PC-3 (cell line): Measurements from ENCODE around the gene PLIN5.

ENCODE experiments used
- CTCF ChIP-seq: fragments of 300-600 bp; sonication (generic); conservative IDR thresholded peaks from 2 replicates; pipeline ENCODE4 v1.5.1; 2017; ENCODE audit warnings: antibody characterized with exemption, low read depth, mild to moderate bottlenecking, low read length
- EZH2 ChIP-seq: fragments of 300-600 bp; sonication (generic); IDR thresholded peaks from one replicate; pipeline ENCODE4 v1.6.1; 2017; ENCODE audit warnings: antibody characterized with exemption, mild to moderate bottlenecking, low read length; ENCODE audit not compliant: unreplicated experiment
- EZH2phosphoT487 ChIP-seq: fragments of 300-600 bp; sonication (generic); IDR thresholded peaks from 2 replicates; pipeline ENCODE4 v1.6.1; 2018; ENCODE audit warnings: mild to moderate bottlenecking, antibody characterized with exemption, low read length, borderline replicate concordance

- TF ChIP-seq CTCF: no peak
- TF ChIP-seq EZH2phosphoT487: no peak
- no peak for TF ChIP-seq EZH2
These were observed 43.6 kb downstream of the PLIN5 start for GRCh38 chr19:4491446-4491845.
